ENCODE data around the gene C18orf54.
A peak's percentile ranks its signal among the peaks of the same experiment; 100 is the strongest.
"Not testable (repeated sequence)": the region's sequence is repeated elsewhere in the genome, so short reads cannot be mapped to it uniquely, and the experiment has no call there.

Gene C18orf54

DNA sequence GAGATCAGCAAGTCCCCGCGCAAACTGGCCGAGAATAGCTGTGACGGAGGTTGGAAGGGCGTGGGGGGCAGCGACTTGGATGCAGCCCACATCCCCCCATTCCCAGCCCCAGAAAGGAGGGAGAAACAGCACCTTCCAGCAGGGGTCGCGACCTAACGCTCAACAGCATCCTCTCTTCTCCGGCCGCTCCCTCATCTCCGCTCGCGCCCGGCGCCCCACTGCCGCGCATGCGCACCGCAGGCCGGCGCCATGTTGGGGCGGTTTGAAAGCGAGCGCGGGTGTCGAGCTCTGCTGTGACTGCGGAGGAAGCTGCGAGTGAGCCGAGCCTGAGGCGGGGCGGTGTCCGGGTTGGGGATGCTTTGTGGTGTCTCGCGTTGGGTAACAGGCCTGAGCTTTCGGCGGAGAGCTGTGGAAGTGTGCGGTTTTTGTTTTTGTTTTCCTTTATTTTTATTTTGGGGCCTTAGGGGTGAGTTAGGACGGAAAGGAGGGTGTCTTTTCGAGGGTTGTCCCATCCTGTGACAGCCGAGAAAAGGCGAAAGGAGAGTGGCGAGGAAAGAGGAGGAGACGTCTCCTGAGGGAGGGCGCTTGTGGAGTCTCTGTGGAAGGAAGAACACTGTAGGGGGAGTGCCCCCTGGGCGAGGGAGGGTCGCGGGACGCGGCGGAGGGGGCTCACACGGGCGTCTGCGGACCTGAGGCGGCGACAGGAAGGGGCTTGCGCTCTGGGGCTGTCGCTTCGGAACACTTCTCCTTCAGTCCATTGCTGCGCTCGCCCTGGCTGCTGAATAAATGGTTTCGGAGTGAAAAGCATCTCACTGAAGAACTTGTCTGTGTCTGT, at the start of gene C18orf54, which contains the start of gene STARD6:
C18orf54 (plus strand) TSS at position 247 of the 835 bp plus-strand sequence. CDS start 2,667 bp downstream, outside the sequence.
STARD6 (minus strand) TSS at position 199 of the 835 bp plus-strand sequence. CDS start 3,285 bp downstream, outside the sequence.
- peak within 1 kb of the TSS; percentile 70 for H3K27ac ChIP-seq
- no peak for TF ChIP-seq ZFX (IDR thresholded peaks at IDR 0.05)
- TF ChIP-seq, protein P1, sequence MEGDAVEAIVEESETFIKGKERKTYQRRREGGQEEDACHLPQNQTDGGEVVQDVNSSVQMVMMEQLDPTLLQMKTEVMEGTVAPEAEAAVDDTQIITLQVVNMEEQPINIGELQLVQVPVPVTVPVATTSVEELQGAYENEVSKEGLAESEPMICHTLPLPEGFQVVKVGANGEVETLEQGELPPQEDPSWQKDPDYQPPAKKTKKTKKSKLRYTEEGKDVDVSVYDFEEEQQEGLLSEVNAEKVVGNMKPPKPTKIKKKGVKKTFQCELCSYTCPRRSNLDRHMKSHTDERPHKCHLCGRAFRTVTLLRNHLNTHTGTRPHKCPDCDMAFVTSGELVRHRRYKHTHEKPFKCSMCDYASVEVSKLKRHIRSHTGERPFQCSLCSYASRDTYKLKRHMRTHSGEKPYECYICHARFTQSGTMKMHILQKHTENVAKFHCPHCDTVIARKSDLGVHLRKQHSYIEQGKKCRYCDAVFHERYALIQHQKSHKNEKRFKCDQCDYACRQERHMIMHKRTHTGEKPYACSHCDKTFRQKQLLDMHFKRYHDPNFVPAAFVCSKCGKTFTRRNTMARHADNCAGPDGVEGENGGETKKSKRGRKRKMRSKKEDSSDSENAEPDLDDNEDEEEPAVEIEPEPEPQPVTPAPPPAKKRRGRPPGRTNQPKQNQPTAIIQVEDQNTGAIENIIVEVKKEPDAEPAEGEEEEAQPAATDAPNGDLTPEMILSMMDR (conservative IDR thresholded peaks at IDR 0.05) = peak; percentile 56

DNA sequence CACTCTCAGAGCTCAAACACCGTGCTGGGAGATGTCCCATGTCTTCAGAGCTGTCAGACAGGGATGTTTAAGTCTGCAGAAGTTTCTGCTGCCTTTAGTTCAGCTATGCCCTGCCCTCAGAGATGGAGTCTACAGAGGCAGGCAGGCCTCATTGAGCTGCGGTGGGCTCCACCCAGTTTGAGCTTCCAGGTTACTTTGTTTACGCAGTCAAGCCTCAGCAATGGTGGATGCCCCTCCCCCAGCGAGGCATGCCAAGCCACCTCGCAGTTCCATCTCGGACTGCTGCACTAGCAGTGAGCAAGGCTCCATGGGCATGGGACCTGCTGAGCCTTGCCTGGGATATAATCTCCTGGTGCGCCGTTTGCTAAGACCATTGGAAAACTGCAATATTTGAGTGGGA, 48.1 kb upstream of the C18orf54 start:
- not testable (repeated sequence) for H3K27ac ChIP-seq

DNA sequence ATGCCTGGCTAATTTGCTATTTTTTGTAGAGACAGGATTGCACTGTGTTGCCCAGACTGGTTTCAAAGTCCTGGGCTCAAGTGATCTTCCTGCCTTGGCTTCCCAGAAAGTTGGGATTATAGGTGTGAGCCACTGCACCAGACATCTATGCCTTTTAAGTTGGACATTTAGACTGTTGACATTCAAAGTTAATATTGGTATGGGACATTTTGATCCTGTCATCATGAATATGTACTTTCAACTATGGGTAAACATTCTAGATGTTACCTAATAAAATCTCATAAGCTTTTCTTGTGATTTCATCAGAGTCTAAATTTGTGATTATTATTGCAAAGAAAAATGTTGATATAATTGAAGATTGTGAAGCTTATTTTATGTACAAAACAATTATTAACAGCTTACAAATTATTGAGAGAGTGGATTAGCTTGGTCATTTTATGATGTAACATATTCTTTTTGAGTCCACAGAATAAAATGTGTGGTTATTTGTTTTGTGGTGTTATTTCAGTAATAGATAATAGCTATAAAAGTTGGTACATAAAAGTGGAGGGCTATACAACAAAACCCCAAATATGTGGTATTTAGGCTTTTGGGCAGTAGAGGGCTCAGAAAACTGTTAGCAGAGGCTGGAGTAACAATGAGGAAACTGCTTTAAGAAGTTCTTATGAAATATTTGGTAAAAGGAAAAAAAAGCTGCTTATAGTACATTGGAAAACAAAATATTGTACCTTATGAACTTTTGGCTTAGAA, 41.5 kb upstream of the C18orf54 start:
- peak overlapping the region; percentile 48; the same call in 1 of the 2 replicates for H3K27ac ChIP-seq
- TF ChIP-seq, protein P1 (conservative IDR thresholded peaks at IDR 0.05) = peak; percentile 17; the same call in 1 of the 2 replicates
- TF ChIP-seq ZFX (IDR thresholded peaks at IDR 0.05) = no peak

DNA sequence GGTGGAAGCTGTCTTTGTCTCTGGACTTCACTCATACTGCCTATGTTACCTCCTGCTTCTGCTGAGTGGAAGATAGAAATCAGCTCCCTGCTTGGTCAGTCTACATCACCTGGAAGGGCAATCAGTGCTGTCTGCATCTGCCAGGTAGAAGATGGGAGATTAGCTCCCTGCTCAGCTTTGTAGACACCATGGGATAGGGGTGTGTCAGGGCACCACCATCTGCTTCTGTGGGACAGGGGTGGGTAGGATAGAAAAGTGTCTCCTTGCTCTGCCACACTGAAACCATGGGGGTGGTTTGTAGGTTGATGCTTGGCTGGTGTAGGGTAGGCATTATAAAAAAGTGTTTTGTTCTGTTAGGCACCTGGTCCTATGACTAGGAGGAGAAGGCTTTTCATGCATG, 34.1 kb upstream of the C18orf54 start:
- TF ChIP-seq, protein P1 (conservative IDR thresholded peaks at IDR 0.05) = no peak
- TF ChIP-seq ZFX (IDR thresholded peaks at IDR 0.05) = no peak

DNA sequence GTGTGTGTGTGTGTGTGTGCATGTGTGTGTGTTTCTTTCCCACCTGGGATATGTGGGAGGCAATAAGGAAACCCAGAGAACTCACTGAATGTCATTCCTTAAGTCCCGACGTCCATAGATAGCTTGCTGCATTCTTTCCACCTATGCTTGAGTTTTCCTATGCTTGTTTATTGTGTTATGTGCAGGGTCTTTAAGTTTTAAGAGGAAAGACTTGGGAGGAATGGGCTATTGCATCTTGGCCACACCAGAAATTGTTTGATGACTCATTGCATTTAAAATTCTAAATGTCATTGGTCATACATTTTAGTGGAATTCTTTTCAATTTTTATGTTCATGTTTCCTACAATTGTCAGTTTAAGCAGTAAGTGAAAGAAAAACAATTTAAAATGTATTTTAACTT, 33.7 kb upstream of the C18orf54 start:
- TF ChIP-seq, protein P1 (conservative IDR thresholded peaks at IDR 0.05) = no peak
- TF ChIP-seq ZFX (IDR thresholded peaks at IDR 0.05) = no peak
- no peak overlapping the region for H3K27ac ChIP-seq

More for the DNA sequence above, 34.1 kb upstream of the C18orf54 start:
- H3K27ac ChIP-seq = no peak overlapping the region

DNA sequence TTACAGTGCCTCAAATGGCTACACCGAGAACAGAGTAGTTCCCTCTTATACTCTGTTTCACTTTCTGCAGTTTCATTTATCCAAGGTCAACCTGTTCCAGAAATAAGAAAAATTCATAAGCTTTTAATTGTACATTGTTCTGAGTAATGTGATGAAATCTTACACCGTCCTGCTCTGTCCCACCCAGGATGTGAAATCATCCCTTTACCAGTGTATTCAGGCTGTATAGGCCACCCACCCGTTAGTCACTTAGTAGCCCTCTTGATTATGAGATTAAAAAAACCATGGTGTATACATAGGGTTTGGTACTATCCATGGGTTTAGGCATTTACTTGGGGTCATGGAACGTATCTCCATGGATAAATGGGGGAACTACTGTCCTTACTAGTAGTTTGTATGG, 29.9 kb upstream of the C18orf54 start:
- H3K27ac ChIP-seq = no peak overlapping the region
- TF ChIP-seq, protein P1 (conservative IDR thresholded peaks at IDR 0.05) = no peak
- TF ChIP-seq ZFX (IDR thresholded peaks at IDR 0.05) = no peak

DNA sequence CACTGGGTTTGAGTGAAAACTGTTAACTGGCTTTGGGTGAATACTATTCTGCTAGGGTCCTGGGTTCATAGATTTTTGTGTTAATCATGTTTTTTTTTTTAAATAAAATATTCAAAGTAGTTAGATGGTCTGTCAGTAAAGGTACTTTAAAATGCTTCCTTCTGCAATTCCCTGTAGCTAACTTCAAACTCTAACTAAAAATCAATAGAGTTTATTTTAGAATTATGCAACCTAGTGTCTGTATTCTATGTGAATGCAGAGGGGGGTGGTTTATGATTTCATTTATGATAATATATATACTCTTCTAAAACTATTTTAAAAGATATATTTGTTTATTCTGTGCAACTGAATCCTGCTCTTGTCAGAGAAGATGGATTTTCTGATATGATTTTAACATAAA, 27.9 kb upstream of the C18orf54 start:
- no peak overlapping the region for H3K27ac ChIP-seq
- TF ChIP-seq, protein P1 (conservative IDR thresholded peaks at IDR 0.05) = no peak
- no peak for TF ChIP-seq ZFX (IDR thresholded peaks at IDR 0.05)

Measured in C4-2B (cell line).